Activated T-helper 2 cell treated with anti-CD3 and anti-CD28 coated beads, Interferon-gamma antibody, Interleukin-2, Interleukin-4, amounts not matched to agents 10 μg/mL and 5 μg/mL and 100 μg/mL, durations not matched to agents 14 hours and 24 hours and 36 hours (primary cell): ENCODE results near the gene CFAP126. TPM values are rescaled to one million over a fixed set of nuclear protein-coding genes. Genes with fewer than 3 reads are reported as not detected.

Experiments used
- total RNA-seq: library from RNA; stranded (reverse); gene quantifications from 2 replicates; pipeline ENCODE4 v1.2.3, GENCODE V29; 2022

Gene CFAP126
- total RNA-seq, 1 donor from 2014 or later: not detected

Other genes starting within 250 kb of the CFAP126 start
- gene PFDN2, start 249.8 kb downstream of the CFAP126 start, total RNA-seq: 138 and 139 TPM in 2 replicates
- 47.5 and 48.5 TPM in 2 replicates for gene NIT1, start 249.8 kb downstream of the CFAP126 start, total RNA-seq
- gene DEDD, start 235.2 kb downstream of the CFAP126 start, total RNA-seq: 37.5 and 40.3 TPM in 2 replicates
- 91.5 and 91.8 TPM in 2 replicates for gene UFC1, start 213.9 kb downstream of the CFAP126 start, total RNA-seq
- 31.9 and 33.0 TPM in 2 replicates for gene USP21, start 208.4 kb downstream of the CFAP126 start, total RNA-seq
- gene PPOX, start 201.4 kb downstream of the CFAP126 start, total RNA-seq: 35.6 and 36.5 TPM in 2 replicates
- gene B4GALT3, start 190.4 kb downstream of the CFAP126 start, total RNA-seq: 57.5 and 57.6 TPM in 2 replicates
- 0.05 and 0.09 TPM in 2 replicates for gene ADAMTS4, start 168.8 kb downstream of the CFAP126 start, total RNA-seq
- 79.0 and 91.5 TPM in 2 replicates for gene NDUFS2, start 165.5 kb downstream of the CFAP126 start, total RNA-seq
- 0.60 and 0.71 TPM in 2 replicates for gene FCER1G, start 152.6 kb downstream of the CFAP126 start, total RNA-seq
- not detected in 2 replicates for gene APOA2, start 144.2 kb downstream of the CFAP126 start, total RNA-seq
- 22.7 and 24.9 TPM in 2 replicates for gene TOMM40L, start 141.8 kb downstream of the CFAP126 start, total RNA-seq
- gene NR1I3, start 129.7 kb downstream of the CFAP126 start, total RNA-seq: not detected in 2 replicates
- not detected in 2 replicates for gene PCP4L1, start 109.1 kb downstream of the CFAP126 start, total RNA-seq
- 4.0 TPM in 2 replicates for gene MPZ, start 57.9 kb downstream of the CFAP126 start, total RNA-seq
- gene SDHC, start 53.5 kb downstream of the CFAP126 start, total RNA-seq: 186 and 190 TPM in 2 replicates
- 0.50 and 0.60 TPM in 2 replicates for gene FCGR2A, start 137.6 kb upstream of the CFAP126 start, total RNA-seq
- gene HSPA6, start 156.7 kb upstream of the CFAP126 start, total RNA-seq: 4.4 and 4.9 TPM in 2 replicates
- not detected in 2 replicates for gene FCGR3A, start 181.9 kb upstream of the CFAP126 start, total RNA-seq